Measurements from ENCODE around the gene TMEM190.

Gene TMEM190

GRCh38 chr19:55385724-55386492 lies 9.3 kb downstream of the TMEM190 start, which contains the start of gene RPL28:
Gene RPL28 (plus strand): TSS chr19:55385932. CDS start chr19:55386358, 426 bp downstream.
- peak; percentile 46 for TF ChIP-seq CTCF (IDR thresholded peaks at IDR 0.05)
- no peaks in the 10 kb centered on the region for H3K9me3 ChIP-seq
- H3K36me3 ChIP-seq = peaks cover 37% of the 10 kb centered on the region
- peaks cover 21% of the 10 kb centered on the region for H3K27me3 ChIP-seq
- peaks cover 43 to 47% of the 10 kb centered on the region in 2 experiments for H3K4me1 ChIP-seq (ENCODE audit: control insufficient read depth in 1 of 2, insufficient read depth in 1 of 2, low read depth in 1 of 2, low read length in 1 of 2)
- peak within 1 kb of the TSS; percentile 88 for H3K27ac ChIP-seq
- H3K4me3 ChIP-seq (ENCODE audit: low read depth in 1 of 2, low read length in 1 of 2) = peak within 1 kb of the TSS; percentile 78 to 100

GRCh38 chr19:55386493-55386971 lies 9.9 kb downstream of the TMEM190 start:
- peaks cover 43 to 47% of the 10 kb centered on the region in 2 experiments for H3K4me1 ChIP-seq (ENCODE audit: control insufficient read depth in 1 of 2, insufficient read depth in 1 of 2, low read depth in 1 of 2, low read length in 1 of 2)
- H3K4me3 ChIP-seq (ENCODE audit: low read depth in 1 of 2, low read length in 1 of 2) = peak overlapping the region; percentile 78 to 100
- no peaks in the 10 kb centered on the region for H3K9me3 ChIP-seq
- H3K36me3 ChIP-seq = peaks cover 37% of the 10 kb centered on the region
- peak overlapping the region; percentile 88 for H3K27ac ChIP-seq
- H3K27me3 ChIP-seq = peaks cover 19% of the 10 kb centered on the region
- TF ChIP-seq CTCF (IDR thresholded peaks at IDR 0.05) = no peak

GRCh38 chr19:55387736-55388497 lies 11.3 kb downstream of the TMEM190 start:
- TF ChIP-seq CTCF (IDR thresholded peaks at IDR 0.05) = no peak

GRCh38 chr19:55389386-55390317 lies 13.0 kb downstream of the TMEM190 start:
- peaks cover 30 to 32% of the 10 kb centered on the region in 2 experiments for H3K4me1 ChIP-seq (ENCODE audit: control insufficient read depth in 1 of 2, insufficient read depth in 1 of 2, low read depth in 1 of 2, low read length in 1 of 2)
- H3K27ac ChIP-seq = no peak overlapping the region
- H3K4me3 ChIP-seq (ENCODE audit: low read depth in 1 of 2, low read length in 1 of 2) = no peak overlapping the region

More at GRCh38 chr19:55387736-55388497, 11.3 kb downstream of the TMEM190 start:
- Histone ChIP-seq H3K4me3 (ENCODE audit: low read depth in 1 of 2, low read length in 1 of 2) (peak overlapping the region in 1 of 2 experiments; percentile 78), H3K4me1 (ENCODE audit: control insufficient read depth in 1 of 2, insufficient read depth in 1 of 2, low read depth in 1 of 2, low read length in 1 of 2) (peaks cover 42 to 44% of the 10 kb centered on the region in 2 experiments), H3K27me3 (peaks cover 5% of the 10 kb centered on the region), H3K27ac (no peak overlapping the region), H3K9me3 (no peaks in the 10 kb centered on the region), H3K36me3 (peaks cover 44% of the 10 kb centered on the region)

More at GRCh38 chr19:55389386-55390317, 13.0 kb downstream of the TMEM190 start:
- H3K27me3 ChIP-seq = no peaks in the 10 kb centered on the region
- H3K9me3 ChIP-seq = no peaks in the 10 kb centered on the region
- TF ChIP-seq CTCF (IDR thresholded peaks at IDR 0.05) = no peak
- H3K36me3 ChIP-seq = peaks cover 44% of the 10 kb centered on the region
